GM21737 (cell line): ENCODE measurements around the gene CPNE9.

Experiments
- ATAC-seq: cut with Tn5 transposase; IDR thresholded peaks from one replicate; pipeline ENCODE4 v1.9.1; 2021; ENCODE audit warnings: mild to moderate bottlenecking, moderate library complexity; ENCODE audit not compliant: unreplicated experiment

CPNE9 gene

GRCh38 chr3:9715136-9715535 is 11.5 kb downstream of the CPNE9 start:
- ATAC-seq: no peak

GRCh38 chr3:9715764-9716437 is 12.3 kb downstream of the CPNE9 start:
- no peak for ATAC-seq

- no peak for ATAC-seq
These were observed 13.3 kb downstream of the CPNE9 start for GRCh38 chr3:9716801-9717555.

- ATAC-seq: no peak
These were observed 13.9 kb downstream of the CPNE9 start for GRCh38 chr3:9717563-9717962.

GRCh38 chr3:9718118-9718517 is 14.5 kb downstream of the CPNE9 start:
- ATAC-seq: no peak

GRCh38 chr3:9721015-9721699 is 17.5 kb downstream of the CPNE9 start:
- no peak for ATAC-seq

GRCh38 chr3:9721700-9722060 is 18.0 kb downstream of the CPNE9 start:
- no peak for ATAC-seq

- no peak for ATAC-seq
These were observed 22.3 kb downstream of the CPNE9 start for GRCh38 chr3:9725775-9726515.

- ATAC-seq: no peak
These were observed 23.5 kb downstream of the CPNE9 start for GRCh38 chr3:9727041-9727595.

GRCh38 chr3:9727743-9728142 is 24.1 kb downstream of the CPNE9 start:
- no peak for ATAC-seq

- no peak for ATAC-seq
These were observed 25.8 kb downstream of the CPNE9 start for GRCh38 chr3:9729419-9729818.

- peak; percentile 32 for ATAC-seq
These were observed 27.1 kb downstream of the CPNE9 start for GRCh38 chr3:9730657-9731205.

- peak; percentile 93 for ATAC-seq
These were observed 27.8 kb downstream of the CPNE9 start, which contains the start of gene BRPF1 for GRCh38 chr3:9731206-9732079. Gene BRPF1, plus strand, starts transcription at chr3:9731735. Its CDS starts 2,406 bp downstream, at chr3:9734141.

GRCh38 chr3:9732080-9732739 is 28.6 kb downstream of the CPNE9 start:
- ATAC-seq: peak; percentile 14

- no peak for ATAC-seq
These were observed 29.1 kb downstream of the CPNE9 start for GRCh38 chr3:9732740-9733115.

- no peak for ATAC-seq
These were observed 33.2 kb downstream of the CPNE9 start for GRCh38 chr3:9736831-9737230.

- ATAC-seq: no peak
These were observed 35.5 kb downstream of the CPNE9 start for GRCh38 chr3:9739181-9739580.

GRCh38 chr3:9742560-9742959 is 38.9 kb downstream of the CPNE9 start:
- ATAC-seq: no peak

- no peak for ATAC-seq
These were observed 39.9 kb downstream of the CPNE9 start for GRCh38 chr3:9743548-9743947.
